Stimulated activated CD8-positive, alpha-beta memory T cell treated with anti-CD3 and anti-CD28 coated beads, Interleukin-2, amount 100 ng/mL, for 1 hour (primary cell): ENCODE results near the gene MYD88.
"Not testable (repeated sequence)": the region's sequence is repeated elsewhere in the genome, so short reads cannot be mapped to it uniquely, and the experiment has no call there.

Experiments used
- DNase-seq, 2 donors: peaks; one replicate each; pipeline ENCODE4 v3.0.0-alpha.2; 2020; ENCODE audit warnings: low read depth in 2 of 2

MYD88 gene

DNA sequence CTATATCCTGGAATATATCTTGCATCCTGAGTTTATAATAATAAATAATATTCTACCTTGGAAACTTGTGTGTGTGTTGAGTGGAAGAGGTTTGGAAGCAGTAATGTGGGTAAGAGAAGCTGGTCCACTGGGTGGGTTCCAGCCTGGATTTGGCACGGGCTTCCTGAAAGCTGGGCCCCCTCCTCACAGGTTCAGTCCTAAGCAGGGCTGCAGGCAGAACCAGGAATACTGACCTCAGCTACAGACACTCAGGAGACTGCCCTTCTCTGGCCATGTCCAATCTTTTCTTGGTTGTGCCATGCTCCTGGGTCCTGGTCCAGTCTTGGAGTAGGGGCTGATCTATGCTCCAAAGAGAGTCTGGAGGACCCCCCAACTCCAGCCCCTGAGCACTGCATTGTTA, 4.5 kb downstream of the MYD88 start:
- no peak for DNase-seq

DNA sequence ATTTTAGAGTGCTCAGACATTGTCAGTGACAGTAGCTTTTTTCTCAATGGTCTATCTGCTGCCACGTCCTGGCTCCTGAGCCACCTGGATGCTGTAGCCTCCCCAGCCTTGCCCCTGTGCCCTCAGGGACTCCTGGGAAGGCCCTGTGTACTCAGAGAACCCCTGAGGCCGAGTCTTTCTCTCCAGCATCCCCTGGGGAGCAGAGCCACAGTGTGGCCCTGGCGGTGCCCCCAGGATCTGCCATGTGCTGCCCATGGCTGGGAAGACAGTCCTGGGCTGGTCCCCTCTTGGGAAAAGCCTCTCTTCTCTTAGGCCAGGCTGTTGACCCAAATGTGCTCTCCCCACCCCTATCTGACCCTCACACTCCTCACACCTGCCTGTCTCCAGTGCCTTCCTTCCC, 5.0 kb downstream of the MYD88 start:
- no peak for DNase-seq

DNA sequence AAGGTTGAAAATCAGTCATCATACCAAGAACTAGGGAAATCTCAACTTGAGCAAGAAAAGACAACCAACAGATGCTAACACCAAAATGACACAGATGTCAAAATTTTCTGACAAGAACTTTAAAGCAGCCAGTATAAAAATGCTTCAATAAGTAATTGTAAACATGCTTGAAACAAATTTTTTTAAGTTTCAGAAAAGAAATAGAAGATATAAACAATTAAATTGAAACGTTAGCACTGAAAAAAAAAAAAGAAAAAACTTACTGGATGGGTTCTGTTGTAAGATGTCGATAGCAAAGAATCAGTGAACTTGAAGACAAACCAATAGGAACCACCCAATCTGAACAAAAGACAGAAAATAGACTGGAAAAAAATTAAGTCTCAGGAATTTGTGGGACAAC, 8.0 kb downstream of the MYD88 start:
- DNase-seq: no peak

DNA sequence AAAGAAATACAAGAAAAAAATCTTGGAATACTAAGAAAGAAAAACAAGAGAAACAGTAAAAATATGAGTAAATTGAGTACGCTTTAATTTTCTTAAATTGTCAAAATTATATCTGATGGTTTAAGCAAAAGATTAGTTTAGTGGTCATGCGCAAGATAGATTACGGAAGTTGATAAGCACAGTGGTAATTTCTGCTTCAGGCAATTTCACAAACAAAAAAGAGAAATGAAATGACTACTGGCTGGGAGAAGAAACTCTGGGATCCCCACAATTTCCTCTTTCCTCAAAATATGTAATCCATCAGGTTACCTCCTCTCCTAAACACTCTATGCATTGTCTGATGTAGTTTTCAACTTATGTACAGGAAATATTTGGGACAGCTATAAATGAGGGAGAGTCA, 9.0 kb downstream of the MYD88 start:
- DNase-seq: no peak

DNA sequence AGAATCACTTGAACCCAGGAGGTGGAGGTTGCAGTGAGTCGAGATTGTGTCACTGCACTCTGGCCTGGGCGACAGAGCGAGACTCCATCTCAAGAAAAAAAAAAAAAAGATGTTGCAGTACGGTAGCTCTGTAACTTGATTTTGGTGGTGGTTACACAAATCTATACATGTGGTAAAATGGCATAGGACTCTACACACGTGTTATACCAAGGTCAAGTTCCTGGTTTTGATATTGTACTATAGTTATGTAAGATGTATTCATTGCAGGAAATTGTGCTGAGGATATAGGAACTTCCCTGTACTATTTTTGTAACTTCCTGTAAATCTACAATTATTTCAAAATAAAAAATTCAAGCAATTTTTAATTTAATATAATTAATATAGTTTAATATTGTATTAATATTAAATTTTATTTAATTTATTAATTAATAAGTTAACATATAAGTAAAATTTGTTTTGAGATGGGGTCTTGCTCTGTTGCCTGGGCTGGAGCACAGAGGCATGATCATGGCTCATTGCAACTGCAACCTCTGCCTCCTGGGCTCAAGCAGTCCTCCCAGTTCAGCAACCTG, 9.9 kb downstream of the MYD88 start:
- DNase-seq: no peak

DNA sequence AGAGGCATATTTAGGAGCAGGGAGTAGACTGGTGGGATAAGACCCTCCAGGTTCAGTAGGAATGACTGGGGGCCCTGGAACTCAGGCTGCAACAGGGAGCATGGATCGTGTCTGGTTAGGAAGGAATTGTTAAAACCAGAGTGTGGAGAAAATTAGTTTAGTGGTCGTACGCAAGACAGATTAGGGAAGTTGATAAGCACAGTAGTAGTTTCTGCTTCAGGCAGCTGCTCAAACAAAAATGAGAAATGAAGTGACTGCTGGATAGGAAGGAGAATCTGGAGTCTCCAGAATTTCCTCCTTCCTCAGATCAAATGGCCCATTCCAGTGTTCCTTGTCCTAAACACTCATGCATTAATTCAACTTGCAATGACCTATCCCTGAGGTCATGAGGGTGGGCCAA, 11.2 kb downstream of the MYD88 start:
- no peak for DNase-seq

DNA sequence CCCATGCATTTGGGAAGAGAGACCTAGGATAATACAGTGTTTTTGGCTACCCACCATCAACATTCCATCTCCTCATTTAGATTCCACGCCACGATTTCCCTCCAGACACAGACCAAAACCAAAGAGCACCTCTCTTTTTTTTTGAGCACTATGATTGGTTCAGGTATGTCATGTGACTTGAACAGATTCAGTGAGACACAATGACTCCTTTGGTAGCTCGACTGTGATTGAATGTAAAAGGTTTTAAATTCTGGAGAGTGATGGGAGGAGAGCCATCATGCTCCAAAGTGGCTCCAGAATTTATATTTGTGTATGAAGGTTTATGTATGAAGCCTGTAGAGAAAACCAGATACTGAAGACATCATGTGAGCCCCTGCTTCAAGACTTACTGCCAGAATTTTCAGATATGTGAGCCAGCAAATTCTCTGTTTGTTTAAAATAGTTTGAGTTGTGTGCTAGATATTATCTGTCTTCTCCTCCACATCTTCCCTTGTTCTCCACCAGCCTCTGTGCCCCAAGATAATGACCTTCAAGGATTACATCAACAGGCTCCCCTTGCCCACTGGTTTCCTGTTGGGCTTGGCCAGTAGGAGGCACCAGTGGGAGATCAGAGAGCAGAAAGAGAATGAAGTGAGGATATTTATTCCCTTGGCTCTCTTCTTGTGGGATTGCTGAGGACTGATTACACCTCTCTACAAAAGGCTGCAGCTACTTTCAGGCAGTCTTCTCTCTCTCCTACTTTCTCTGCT, 12.5 kb downstream of the MYD88 start:
- DNase-seq: no peak

DNA sequence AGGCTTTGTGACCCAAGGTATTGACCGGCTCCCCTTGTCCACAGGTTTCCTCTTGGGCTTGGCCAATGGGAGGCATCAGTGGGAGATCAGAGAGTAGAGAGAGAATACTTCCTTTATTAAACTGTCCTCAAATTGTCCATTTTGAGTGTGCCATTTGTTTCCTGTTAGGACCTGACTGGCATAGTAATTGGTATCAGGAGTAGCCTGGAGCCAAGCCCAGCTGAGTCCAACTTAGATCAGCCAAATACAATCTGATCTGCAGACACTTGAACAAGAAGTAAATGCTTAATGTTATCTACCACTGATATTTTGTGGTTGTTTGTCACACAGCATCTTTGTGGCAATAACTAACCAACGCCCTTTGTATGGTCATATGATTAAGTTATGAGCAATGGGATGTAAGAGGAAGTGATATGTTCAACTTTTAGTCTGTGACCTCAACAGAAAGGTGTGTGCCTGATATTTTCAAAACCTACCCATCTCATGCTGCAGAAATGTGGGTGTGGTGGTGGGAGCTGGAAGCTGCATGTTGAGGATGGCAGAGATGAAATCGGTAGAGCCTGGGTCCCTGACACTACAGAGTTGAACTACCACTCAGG, 13.3 kb downstream of the MYD88 start:
- no peak for DNase-seq

DNA sequence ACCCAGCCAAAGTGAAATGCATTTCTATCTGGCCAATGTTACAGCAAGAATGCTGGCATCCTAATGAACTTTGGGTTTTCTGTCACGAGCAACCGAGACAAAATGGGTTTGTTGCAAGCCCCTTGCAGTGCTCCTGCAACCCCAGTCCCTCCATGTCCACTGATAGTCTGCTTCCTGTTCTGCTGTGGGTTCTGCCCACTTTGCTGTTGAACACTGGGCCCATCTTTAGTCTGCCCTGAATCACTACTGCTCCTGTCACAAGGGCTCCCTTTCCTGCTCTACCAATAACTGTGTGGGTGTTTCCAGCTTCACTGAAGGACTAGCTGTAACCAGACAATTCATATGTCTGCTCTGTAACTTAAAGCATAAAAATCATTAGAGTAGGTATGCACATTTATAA, 14.1 kb downstream of the MYD88 start:
- no peak for DNase-seq

DNA sequence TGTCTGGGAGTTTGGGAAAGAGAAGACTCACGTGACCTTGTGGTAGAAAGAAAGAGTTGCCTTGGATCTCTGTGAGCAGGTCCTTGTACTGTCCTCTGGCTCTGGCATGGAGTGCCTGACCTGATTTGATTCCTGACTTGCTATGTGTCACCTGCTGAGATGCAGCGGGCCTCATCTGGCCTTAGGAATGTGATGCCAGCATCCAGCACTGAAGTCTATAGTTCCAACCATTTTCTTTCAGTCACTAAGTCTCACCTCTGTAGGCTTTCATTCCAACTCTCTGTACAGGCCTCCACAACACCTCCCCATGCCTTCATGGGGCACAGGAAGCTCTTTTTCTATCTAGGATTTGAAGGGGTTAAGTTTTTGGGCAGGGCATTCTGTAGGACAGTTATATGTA, 14.8 kb downstream of the MYD88 start:
- DNase-seq: no peak

DNA sequence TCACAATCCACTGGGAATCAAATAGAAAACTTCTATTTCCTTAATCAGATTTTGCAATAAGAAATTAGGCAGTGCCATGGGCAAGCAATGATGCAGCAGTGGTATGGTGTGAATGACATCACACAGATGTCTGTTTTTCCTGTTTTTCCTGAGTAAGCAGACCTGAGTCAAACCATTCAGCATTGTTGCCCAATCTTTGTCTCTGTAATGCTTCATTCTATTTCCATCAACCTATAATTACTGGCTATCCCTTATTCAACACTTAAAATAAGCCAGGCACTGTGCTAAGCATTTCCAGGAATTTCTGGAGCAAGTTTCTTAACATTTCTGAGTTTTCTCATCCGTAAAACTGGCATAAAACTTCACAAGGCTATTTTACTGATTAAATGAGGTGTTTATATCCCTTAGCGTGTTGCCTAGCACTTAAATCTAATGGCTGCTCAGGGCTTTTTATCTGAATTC, 15.6 kb downstream of the MYD88 start:
- DNase-seq: no peak

DNA sequence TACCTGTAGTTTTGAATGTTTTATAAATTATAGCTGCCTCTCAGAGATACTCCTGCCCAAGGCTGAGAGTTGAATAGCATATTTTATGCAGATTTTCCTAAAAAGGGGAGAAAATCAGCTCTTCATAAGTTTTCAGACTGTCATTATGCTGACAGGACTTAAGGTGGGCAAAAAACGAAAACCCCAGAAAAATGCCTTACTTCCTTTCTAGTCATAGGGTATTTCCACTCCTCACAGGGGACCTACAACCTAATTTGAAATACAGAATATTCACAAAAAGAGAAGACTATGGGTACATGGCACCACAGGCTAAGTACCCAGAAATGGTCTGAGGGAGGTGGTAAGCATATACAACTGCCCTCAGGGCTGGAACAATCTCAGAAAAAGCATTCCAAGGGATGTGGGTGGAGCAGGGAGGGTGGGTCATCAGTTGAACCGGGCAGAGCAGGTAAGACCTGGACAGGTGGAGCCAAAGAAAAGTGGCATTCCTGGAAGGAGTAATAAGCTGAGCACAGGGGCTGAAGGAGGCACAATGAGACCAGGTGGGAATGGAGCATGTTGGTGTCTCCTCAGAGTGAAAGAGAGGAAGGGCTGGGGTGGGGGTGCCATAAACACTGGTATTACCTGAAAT, 16.3 kb downstream of the MYD88 start:
- DNase-seq: no peak

DNA sequence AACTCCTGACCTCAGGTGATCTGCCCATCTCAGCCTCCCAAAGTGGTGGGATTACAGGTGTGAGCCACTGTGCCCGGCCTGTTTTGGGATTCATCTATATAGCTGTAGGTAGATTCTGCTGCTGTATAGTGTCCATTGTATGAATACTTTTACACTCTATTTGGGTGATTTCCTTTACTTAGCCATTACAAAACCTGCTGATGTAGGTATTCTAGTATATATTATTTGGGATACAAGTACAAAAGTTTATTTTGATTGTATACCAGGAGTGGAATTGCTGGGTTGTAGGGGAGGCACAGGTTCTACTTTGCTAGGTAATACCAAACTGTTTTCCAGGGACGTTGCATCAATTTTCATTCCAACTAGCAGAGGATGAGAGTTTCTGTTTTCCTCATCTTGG, 17.4 kb downstream of the MYD88 start:
- no peak for DNase-seq

DNA sequence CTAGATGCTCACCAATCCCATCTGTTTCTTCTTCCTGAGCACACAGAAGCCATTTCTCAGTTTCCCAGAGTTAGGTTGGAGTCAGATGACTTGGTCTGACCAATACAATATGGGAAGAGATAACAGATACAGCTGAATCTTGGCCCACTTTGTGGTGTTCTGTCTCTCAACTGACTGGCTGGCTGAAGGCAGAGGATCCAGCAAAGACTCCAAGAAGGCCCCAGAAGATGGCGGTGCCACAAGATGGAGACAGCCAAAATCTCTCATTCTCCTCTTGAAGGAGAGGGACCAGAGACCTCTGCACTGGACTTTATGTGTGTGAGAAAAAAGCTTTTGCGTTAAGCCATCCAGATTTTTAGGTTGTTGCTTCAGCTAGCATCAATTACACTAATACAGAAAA, 18.7 kb downstream of the MYD88 start:
- DNase-seq: no peak

DNA sequence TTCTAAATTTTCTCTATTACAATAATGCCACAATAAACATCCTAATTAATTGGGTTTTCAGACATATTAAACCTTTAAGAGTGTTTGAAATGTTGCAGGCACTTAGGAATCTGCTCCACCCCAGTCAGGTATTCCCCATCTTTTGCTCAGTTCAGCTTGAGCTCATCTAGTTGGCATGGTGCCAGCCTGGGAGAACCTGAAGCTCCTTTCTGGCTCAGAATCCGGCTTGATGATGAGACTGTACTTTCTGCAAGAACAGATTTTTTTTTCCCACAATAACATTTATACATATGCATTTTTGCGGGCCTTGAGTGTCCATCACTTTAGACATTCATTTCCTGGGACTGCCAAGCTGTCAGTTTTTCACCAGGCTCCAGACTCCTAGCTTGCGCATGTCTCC, 19.1 kb downstream of the MYD88 start:
- no peak for DNase-seq

DNA sequence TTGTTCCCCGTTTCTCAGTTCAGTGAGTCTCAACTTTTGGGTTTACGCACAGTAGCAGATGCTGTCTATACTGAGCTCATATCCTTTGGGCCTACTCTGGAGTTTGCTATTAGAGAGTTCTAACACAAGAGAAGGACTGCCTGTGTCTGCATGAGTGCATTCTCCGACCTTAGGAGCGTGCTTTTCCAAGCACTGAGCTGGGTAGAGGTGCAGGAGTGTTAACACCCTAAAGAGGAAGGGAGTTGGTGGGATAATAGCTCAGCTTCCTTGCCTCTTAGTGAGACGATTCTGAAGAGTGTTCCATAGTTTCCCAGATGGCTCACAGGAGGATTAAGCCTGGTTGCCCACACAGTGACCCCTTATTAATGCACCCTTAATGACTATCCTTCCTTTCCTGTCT, 20.0 kb downstream of the MYD88 start:
- no peak for DNase-seq

DNA sequence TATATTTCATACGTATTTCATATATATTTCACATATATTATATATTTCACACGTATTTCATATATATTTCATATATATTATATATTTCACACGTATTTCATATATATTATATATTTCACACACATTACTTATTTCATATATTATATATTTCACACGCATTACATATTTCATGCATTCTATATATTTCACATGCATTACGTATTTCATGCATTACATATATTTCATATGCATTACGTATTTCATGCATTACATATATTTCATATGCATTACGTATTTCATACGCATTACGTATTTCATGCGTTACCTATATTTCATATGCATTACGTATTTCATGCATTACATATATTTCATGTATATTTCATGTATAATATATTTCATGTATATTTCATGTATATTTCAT, 22.2 kb downstream of the MYD88 start:
- DNase-seq: not testable (repeated sequence)

DNA sequence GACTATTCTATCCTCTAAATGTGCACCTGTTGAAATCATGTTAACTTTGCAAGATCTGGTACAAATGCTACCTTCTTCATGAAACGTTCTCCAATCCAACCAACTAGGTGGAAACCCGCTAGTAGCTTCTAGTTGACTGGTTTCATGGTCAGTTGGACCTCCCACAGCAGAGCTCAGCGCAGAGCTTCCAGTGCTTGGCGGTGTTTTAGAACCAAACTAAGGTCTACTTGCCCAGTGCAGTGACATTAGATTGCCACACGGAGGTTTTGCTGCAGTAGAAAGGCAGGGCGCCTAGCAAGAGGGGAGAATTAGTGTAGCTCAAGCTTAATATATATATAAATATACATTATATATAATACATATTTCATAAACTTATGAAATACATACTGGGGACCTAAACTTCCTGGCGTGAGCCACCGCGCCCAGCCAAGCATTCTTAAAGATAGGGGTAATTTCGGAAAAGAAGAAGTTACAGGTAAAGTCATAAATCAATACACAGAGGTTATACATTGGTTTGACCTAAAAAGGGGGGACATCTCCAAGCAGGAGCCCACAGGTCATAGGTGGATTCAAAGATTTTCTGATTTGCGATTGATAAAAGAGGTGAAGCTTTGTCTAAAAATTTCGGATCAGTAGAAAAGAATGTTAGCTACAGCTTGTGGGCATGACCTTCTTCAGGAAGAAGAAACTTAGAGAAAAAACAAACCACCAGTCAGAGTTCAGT, 24.8 kb downstream of the MYD88 start:
- no peak for DNase-seq

DNA sequence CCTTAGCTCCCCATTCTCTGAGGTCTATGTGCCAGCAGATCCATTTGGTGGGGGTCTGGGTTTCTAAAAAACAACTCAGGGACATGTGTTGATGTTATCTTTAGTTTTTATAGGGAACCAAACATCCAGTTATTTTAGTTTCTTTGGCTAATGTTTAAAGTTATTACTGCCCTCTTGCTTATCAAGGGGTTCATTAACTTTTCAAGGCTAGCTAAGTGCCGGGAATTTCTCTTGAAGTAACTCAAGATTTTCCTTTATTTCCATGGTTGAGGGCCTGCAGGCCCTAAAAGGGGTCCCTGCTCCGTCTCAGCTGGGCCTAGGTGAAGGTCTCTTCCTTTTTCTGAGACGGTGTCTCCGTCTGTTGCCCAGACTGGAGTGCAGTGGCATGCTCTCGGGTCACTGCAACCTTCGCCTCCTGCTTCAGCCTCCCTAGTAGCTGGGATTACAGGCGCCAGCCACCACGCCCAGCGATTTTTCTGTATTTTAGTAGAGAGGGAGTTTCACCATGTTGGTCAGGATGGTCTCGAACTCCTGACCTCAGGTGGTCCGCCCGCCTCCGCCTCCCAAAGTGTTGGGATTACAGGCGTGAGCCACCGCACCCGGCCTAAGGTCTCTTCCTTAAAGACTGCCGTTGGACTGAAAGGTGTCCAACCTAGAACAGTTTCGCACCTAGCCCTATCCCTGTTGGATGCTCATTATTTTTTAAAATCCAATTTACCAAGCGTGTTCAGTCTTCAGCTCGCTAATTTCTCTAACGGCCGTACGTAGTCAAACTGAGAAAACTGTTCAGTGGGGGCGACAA, 25.6 kb downstream of the MYD88 start:
- DNase-seq: no peak

DNA sequence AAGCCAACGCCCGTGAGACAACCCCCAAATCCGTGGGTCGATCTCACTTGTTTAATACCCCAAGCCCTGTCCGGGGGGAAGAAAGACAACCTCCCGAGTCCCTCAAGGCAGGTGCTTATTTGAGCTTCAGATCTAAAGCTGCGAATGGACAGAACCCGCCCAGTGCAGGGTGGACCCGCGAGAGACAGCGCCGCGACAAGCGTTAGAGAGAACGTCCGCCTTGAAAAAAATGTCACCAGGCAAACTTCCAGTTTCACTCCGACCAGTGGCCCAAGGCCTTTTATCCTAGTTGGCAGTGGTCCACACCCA, 26.1 kb downstream of the MYD88 start:
- no peak for DNase-seq

DNA sequence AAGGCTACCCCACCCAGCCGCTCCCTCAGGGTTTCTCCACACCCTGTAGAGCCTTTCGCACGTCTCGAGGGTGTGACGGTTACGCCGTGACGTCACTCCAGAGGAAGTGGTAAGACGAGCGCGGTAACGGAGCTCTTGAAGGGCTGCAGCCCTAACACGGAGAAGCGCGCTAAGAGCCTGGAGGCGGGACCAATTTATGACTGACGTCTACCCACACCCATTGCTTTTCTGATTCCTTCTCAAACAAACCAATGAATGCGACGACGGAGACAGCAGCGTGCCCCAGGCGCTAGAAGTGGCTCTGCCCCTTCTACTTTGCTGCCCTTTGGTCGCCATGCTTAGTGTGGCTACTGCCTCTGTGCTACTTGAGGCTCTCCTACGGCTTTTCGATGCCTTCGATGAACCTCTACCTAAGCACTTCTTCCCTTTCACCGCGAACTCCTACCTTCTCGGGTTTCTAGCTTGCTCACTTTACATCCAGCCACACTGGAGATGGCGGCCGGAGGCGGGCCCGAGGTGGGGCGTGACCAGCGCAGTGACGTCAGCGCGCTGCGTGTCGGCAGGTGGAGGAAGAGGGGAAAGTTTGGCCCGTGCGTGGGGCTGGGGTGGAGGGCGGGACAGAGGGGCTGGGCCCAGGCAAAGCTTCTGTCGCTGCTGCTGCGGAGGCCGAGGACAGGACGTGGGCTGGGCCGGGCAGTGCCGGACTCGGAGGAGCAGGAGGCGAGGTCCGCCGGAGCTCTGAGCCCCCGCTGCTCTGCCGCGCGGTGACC, 26.7 kb downstream of the MYD88 start, which contains the start of gene OXSR1:
Gene OXSR1, plus strand, starts transcription at position 586 of the 770 bp plus-strand sequence. CDS start 340 bp downstream, outside the sequence.
- DNase-seq: peak; percentile 93 to 96
